Erythroblast (primary cell): ENCODE data around the gene TMPRSS4.

Experiments used
- GATA1 ChIP-seq: IDR thresholded peaks from 2 replicates; pipeline ENCODE4 v1.6.1; 2011; ENCODE audit warnings: low read depth, mild to moderate bottlenecking, control low read depth, low read length, moderate library complexity
- POLR2A ChIP-seq: IDR thresholded peaks from 2 replicates; pipeline ENCODE4 v1.6.1; 2011; ENCODE audit warnings: mild to moderate bottlenecking, low read length

DNA sequence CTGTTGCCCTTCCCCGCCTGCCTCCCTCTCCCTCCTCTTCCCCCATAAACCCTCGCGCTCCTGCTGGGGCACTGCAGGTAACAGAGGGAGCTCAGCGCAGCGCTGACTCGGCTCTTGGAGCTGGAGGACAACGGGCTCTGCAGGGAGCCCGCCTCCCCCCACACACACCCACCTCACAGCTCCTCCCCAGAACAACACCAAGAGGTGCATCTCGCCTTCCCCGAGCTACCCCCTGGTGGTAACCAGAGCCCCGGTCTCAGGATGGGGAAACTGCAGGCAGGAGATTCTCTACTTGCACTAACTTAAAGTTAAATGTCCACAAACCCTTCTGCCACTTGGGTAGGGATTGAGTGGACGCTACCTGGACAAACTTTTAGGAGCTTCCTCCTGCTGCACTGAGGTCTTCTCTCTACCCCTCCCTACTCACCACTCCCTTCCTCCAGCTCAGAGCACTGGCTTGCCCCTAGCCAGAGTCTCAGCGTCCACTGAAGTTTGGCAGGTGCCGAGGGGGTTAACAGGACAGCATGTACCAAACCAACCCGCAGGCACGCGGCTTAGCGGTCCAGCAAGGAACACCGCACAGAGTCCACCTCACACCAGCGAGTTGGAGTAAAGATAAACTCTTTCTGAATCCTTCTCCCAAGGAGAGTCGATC, 79.8 kb downstream of the TMPRSS4 start:
- TF ChIP-seq POLR2A = no peak
- no peak for TF ChIP-seq GATA1
